KMS-11 (cell line): ENCODE measurements around the gene SH3PXD2B.

Experiments used
- H2AFZ ChIP-seq: fragments of 200-600 bp; sonication (generic); 2 replicates; pipeline ENCODE4 v1.6.1; 2016; ENCODE audit warnings: antibody characterized with exemption, mixed run types, low read depth
- H3K27ac ChIP-seq: fragments of 200-600 bp; sonication (generic); 2 replicates; pipeline ENCODE4 v1.6.1; 2016; ENCODE audit warnings: mild to moderate bottlenecking, mixed run types
- H3K27me3 ChIP-seq: fragments of 200-600 bp; sonication (generic); 2 replicates; pipeline ENCODE4 v1.6.1; 2017; ENCODE audit warnings: mild to moderate bottlenecking, low read depth, mixed run types, moderate library complexity; ENCODE audit not compliant: insufficient read depth
- H3K36me3 ChIP-seq: fragments of 200-600 bp; sonication (generic); 2 replicates; pipeline ENCODE4 v1.6.1; 2017; ENCODE audit warnings: mild to moderate bottlenecking, mixed run types; ENCODE audit not compliant: insufficient read depth
- H3K4me1 ChIP-seq: fragments of 200-600 bp; sonication (generic); 2 replicates; pipeline ENCODE4 v1.6.1; 2016; ENCODE audit warnings: mild to moderate bottlenecking, low read depth, mixed run types; ENCODE audit not compliant: poor library complexity, severe bottlenecking
- H3K4me2 ChIP-seq: fragments of 200-600 bp; sonication (generic); 2 replicates; pipeline ENCODE4 v1.7.0; 2016; ENCODE audit warnings: mild to moderate bottlenecking, mixed run types
- H3K4me3 ChIP-seq: fragments of 200-600 bp; sonication (generic); IDR thresholded peaks from 2 replicates; pipeline ENCODE4 v1.6.1; 2017; ENCODE audit warnings: low read depth, low read length, mixed read lengths; ENCODE audit not compliant: insufficient read depth
- H3K79me2 ChIP-seq: fragments of 200-600 bp; sonication (generic); 2 replicates; pipeline ENCODE4 v1.6.1; 2016; ENCODE audit warnings: low read depth, mixed run types; ENCODE audit not compliant: insufficient read depth
- H3K9ac ChIP-seq: fragments of 200-600 bp; sonication (generic); 2 replicates; pipeline ENCODE4 v1.6.1; 2016; ENCODE audit warnings: mild to moderate bottlenecking, mixed run types
- H4K20me1 ChIP-seq: fragments of 200-600 bp; sonication (generic); 2 replicates; pipeline ENCODE4 v1.6.1; 2016; ENCODE audit warnings: mild to moderate bottlenecking, mixed run types; ENCODE audit not compliant: insufficient read depth
- CTCF ChIP-seq: fragments of 200-600 bp; sonication (generic); conservative IDR thresholded peaks from 2 replicates; pipeline ENCODE4 v1.6.1; 2017; ENCODE audit warnings: low read depth, mild to moderate bottlenecking, antibody characterized with exemption, low read length, moderate library complexity, mixed read lengths

The SH3PXD2B gene

GRCh38 chr5:172377856-172378255 is 76.5 kb downstream of the SH3PXD2B start:
- Histone ChIP-seq H3K27me3 (no peaks in the 10 kb centered on the region), H3K4me1 (no peaks in the 10 kb centered on the region), H3K27ac (no peak overlapping the region), H4K20me1 (no peaks in the 10 kb centered on the region), H3K36me3 (no peaks in the 10 kb centered on the region), H3K4me3 (no peak overlapping the region), H3K4me2 (no peak overlapping the region), H2AFZ (no peak overlapping the region), H3K9ac (no peak overlapping the region), H3K79me2 (no peaks in the 10 kb centered on the region)
- no peak for TF ChIP-seq CTCF

GRCh38 chr5:172377438-172377837 is 76.9 kb downstream of the SH3PXD2B start:
- Histone ChIP-seq H4K20me1 (no peaks in the 10 kb centered on the region), H3K36me3 (no peaks in the 10 kb centered on the region), H3K27ac (no peak overlapping the region), H3K79me2 (no peaks in the 10 kb centered on the region), H3K4me1 (no peaks in the 10 kb centered on the region), H3K9ac (no peak overlapping the region), H3K4me3 (no peak overlapping the region), H3K4me2 (no peak overlapping the region), H2AFZ (no peak overlapping the region), H3K27me3 (no peaks in the 10 kb centered on the region)
- no peak for TF ChIP-seq CTCF

GRCh38 chr5:172374783-172375182 is 79.5 kb downstream of the SH3PXD2B start:
- Histone ChIP-seq H4K20me1 (no peaks in the 10 kb centered on the region), H3K4me2 (no peak overlapping the region), H3K4me3 (no peak overlapping the region), H3K4me1 (no peaks in the 10 kb centered on the region), H3K27ac (no peak overlapping the region), H3K9ac (no peak overlapping the region), H2AFZ (no peak overlapping the region), H3K79me2 (no peaks in the 10 kb centered on the region), H3K27me3 (no peaks in the 10 kb centered on the region), H3K36me3 (no peaks in the 10 kb centered on the region)
- no peak for TF ChIP-seq CTCF

- Histone ChIP-seq H3K27ac (no peak overlapping the region), H3K27me3 (no peaks in the 10 kb centered on the region), H2AFZ (no peak overlapping the region), H3K79me2 (no peaks in the 10 kb centered on the region), H3K4me1 (no peaks in the 10 kb centered on the region), H3K36me3 (no peaks in the 10 kb centered on the region), H3K9ac (no peak overlapping the region), H3K4me2 (no peak overlapping the region), H3K4me3 (no peak overlapping the region), H4K20me1 (no peaks in the 10 kb centered on the region)
- TF ChIP-seq CTCF: no peak
Measured at GRCh38 chr5:172373680-172374079, 80.6 kb downstream of the SH3PXD2B start.
